SK-N-MC (cell line): ENCODE data around the gene KCNJ10.

Source experiments
- EZH2 ChIP-seq: fragments of 200-600 bp; sonication (generic); IDR thresholded peaks from one replicate; pipeline ENCODE4 v1.6.1; 2017; ENCODE audit warnings: antibody characterized with exemption
- POLR2AphosphoS5 ChIP-seq: IDR thresholded peaks from 2 replicates; pipeline ENCODE4 v1.6.1; 2012; ENCODE audit warnings: mild to moderate bottlenecking, low read depth, low read length, borderline replicate concordance

DNA sequence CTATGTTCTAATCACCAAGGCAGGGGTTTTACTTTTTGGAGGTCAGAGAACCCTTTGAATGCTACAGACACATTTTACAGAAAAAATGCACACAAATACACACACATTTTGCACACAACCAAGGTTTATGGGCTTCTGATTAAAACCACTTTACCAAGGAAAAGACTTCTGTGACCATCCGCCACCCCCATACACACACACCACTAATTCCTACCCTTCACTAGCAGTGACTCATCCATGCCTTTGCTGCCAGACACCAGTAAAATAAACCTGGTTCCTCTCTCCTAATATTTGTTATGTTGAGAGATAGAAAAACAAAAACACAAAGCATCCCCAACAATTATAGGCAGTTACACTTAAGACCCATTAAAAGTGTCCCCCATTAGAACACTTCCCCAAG is 51.1 kb downstream of the KCNJ10 start:
- no peak for TF ChIP-seq POLR2AphosphoS5
- no peak for TF ChIP-seq EZH2
